HEK293 (cell line): ENCODE measurements around the gene CLCNKA.

Experiments
- CTCF ChIP-seq: fragments of 450-650 bp; formaldehyde crosslinking; IDR thresholded peaks from 2 replicates; pipeline ENCODE4 v1.5.1; 2016; ENCODE audit warnings: missing biosample characterization, missing genetic modification characterization
- KLF1 ChIP-seq: fragments of 450-650 bp; formaldehyde crosslinking; IDR thresholded peaks from 2 replicates; pipeline ENCODE4 v1.5.1; 2016; ENCODE audit warnings: missing biosample characterization, missing genetic modification characterization
- MZF1 ChIP-seq: fragments of 450-650 bp; formaldehyde crosslinking; IDR thresholded peaks from 2 replicates; pipeline ENCODE4 v1.5.1; 2017; ENCODE audit warnings: missing biosample characterization, missing genetic modification characterization, borderline replicate concordance
- SP2 ChIP-seq: fragments of 450-650 bp; formaldehyde crosslinking; IDR thresholded peaks from 2 replicates; pipeline ENCODE4 v1.5.1; 2016; ENCODE audit warnings: missing biosample characterization, missing genetic modification characterization
- YY2 ChIP-seq: fragments of 450-650 bp; formaldehyde crosslinking; IDR thresholded peaks from 2 replicates; pipeline ENCODE4 v1.5.1; 2016; ENCODE audit warnings: missing biosample characterization, missing genetic modification characterization
- ZNF184 ChIP-seq: fragments of 450-650 bp; IDR thresholded peaks from 2 replicates; pipeline ENCODE4 v1.5.1; 2018; ENCODE audit warnings: missing biosample characterization, mild to moderate bottlenecking, missing genetic modification characterization
- ZNF362 ChIP-seq: fragments of 450-650 bp; formaldehyde crosslinking; IDR thresholded peaks from 2 replicates; pipeline ENCODE4 v1.5.1; 2016; ENCODE audit warnings: missing biosample characterization, missing genetic modification characterization
- ZNF426 ChIP-seq: fragments of 450-650 bp; formaldehyde crosslinking; IDR thresholded peaks from 2 replicates; pipeline ENCODE4 v1.5.1; 2017; ENCODE audit warnings: missing biosample characterization, missing genetic modification characterization, mild to moderate bottlenecking, inconsistent platforms, moderate library complexity
- ZNF558 ChIP-seq: fragments of 450-650 bp; formaldehyde crosslinking; IDR thresholded peaks from 2 replicates; pipeline ENCODE4 v1.5.1; 2016; ENCODE audit warnings: missing biosample characterization, missing genetic modification characterization

- TF ChIP-seq CTCF (tag by site-specific recombination) (no peak), SP2 (no peak), ZNF362 (tag by site-specific recombination) (no peak), ZNF558 (tag by site-specific recombination) (no peak), ZNF184 (tag by site-specific recombination) (no peak), KLF1 (no peak), ZNF426 (no peak), YY2 (tag by site-specific recombination) (no peak), MZF1 (tag by site-specific recombination) (no peak)
Measured at GRCh38 chr1:16076031-16076864, 54.4 kb downstream of the CLCNKA start.
